ENCODE measurements around the gene VARS1.

VARS1 gene

GRCh38 chr6:31778999-31779885 is 16.3 kb downstream of the VARS1 start:
- no peak overlapping the region for H3K4me3 ChIP-seq (ENCODE audit: low read depth, low read length)
- no peak for DNase-seq (ENCODE audit: low read depth)
- no peak for TF ChIP-seq CTCF (IDR thresholded peaks at IDR 0.05; ENCODE audit: control insufficient read depth, extremely low read depth, insufficient read depth)

GRCh38 chr6:31778193-31778592 is 17.4 kb downstream of the VARS1 start:
- no peak for TF ChIP-seq CTCF (IDR thresholded peaks at IDR 0.05; ENCODE audit: control insufficient read depth, extremely low read depth, insufficient read depth)
- H3K4me3 ChIP-seq (ENCODE audit: low read depth, low read length): no peak overlapping the region
- no peak for DNase-seq (ENCODE audit: low read depth)

- no peak for DNase-seq (ENCODE audit: low read depth)
- H3K4me3 ChIP-seq (ENCODE audit: low read depth, low read length): no peak overlapping the region
- TF ChIP-seq CTCF (IDR thresholded peaks at IDR 0.05; ENCODE audit: control insufficient read depth, extremely low read depth, insufficient read depth): no peak
Measured at GRCh38 chr6:31777667-31778050, 17.9 kb downstream of the VARS1 start.

GRCh38 chr6:31776989-31777666 is 18.4 kb downstream of the VARS1 start, which contains the start of gene VWA7:
Gene VWA7 (minus strand): TSS chr6:31777328. CDS start chr6:31776779, 549 bp downstream.
- peak; percentile 30 for DNase-seq (ENCODE audit: low read depth)
- TF ChIP-seq CTCF (IDR thresholded peaks at IDR 0.05; ENCODE audit: control insufficient read depth, extremely low read depth, insufficient read depth): no peak

GRCh38 chr6:31776485-31776988 is 19.0 kb downstream of the VARS1 start:
- DNase-seq (ENCODE audit: low read depth): no peak
- TF ChIP-seq CTCF (IDR thresholded peaks at IDR 0.05; ENCODE audit: control insufficient read depth, extremely low read depth, insufficient read depth): no peak
- no peak overlapping the region for H3K4me3 ChIP-seq (ENCODE audit: low read depth, low read length)

More at GRCh38 chr6:31776989-31777666, 18.4 kb downstream of the VARS1 start, which contains the start of gene VWA7:
- H3K4me3 ChIP-seq (ENCODE audit: low read depth, low read length): no peak within 1 kb of the TSS

GRCh38 chr6:31775633-31776484 is 19.7 kb downstream of the VARS1 start:
- no peak for DNase-seq (ENCODE audit: low read depth)
- TF ChIP-seq CTCF (IDR thresholded peaks at IDR 0.05; ENCODE audit: control insufficient read depth, extremely low read depth, insufficient read depth): no peak
- no peak overlapping the region for H3K4me3 ChIP-seq (ENCODE audit: low read depth, low read length)

Measured in LNCaP clone FGC (cell line).